ENCODE measurements around the gene NQO2. TPM values are rescaled to one million over a fixed set of nuclear protein-coding genes. Genes with fewer than 3 reads are reported as not detected.
"Not testable (repeated sequence)": the region's sequence is repeated elsewhere in the genome, so short reads cannot be mapped to it uniquely, and the experiment has no call there.

The NQO2 gene
- total RNA-seq, 1 donor from 2014 or later, result 5.7 TPM

GRCh38 chr6:2998998-2999617, 586 bp upstream of the NQO2 start:
- Histone ChIP-seq H3K27me3 (ENCODE audit: control insufficient read depth in 3 of 3, insufficient read depth in 3 of 3, low read length in 3 of 3) (no peaks in the 10 kb centered on the region), H3K4me1 (ENCODE audit: control insufficient read depth in 3 of 3, insufficient read depth in 3 of 3, low read length in 3 of 3) (peaks cover 15 to 30% (median 22%) of the 10 kb centered on the region in 3 donors), H3K9ac (ENCODE audit: low read depth in 1 of 3, low read length in 3 of 3) (peak overlapping the region; percentile 57 to 80 (median 70)), H3K4me3 (ENCODE audit: low read length in 3 of 3) (peak overlapping the region; percentile 73 to 83 (median 80)), H3K9me3 (ENCODE audit: control insufficient read depth in 3 of 3, low read length in 3 of 3) (no peaks in the 10 kb centered on the region), H3K36me3 (ENCODE audit: control insufficient read depth in 3 of 3, insufficient read depth in 3 of 3, low read length in 3 of 3) (peaks cover 0 to under 1% (median under 1%) of the 10 kb centered on the region in 3 donors), H3K27ac (ENCODE audit: low read depth, low read length) (peak overlapping the region; percentile 60)

GRCh38 chr6:3001146-3001772, 1.6 kb downstream of the NQO2 start:
- Histone ChIP-seq H3K9me3 (ENCODE audit: control insufficient read depth in 3 of 3, low read length in 3 of 3) (no peaks in the 10 kb centered on the region), H3K27me3 (ENCODE audit: control insufficient read depth in 3 of 3, insufficient read depth in 3 of 3, low read length in 3 of 3) (no peaks in the 10 kb centered on the region), H3K4me1 (ENCODE audit: control insufficient read depth in 3 of 3, insufficient read depth in 3 of 3, low read length in 3 of 3) (peaks cover 15 to 30% (median 22%) of the 10 kb centered on the region in 3 donors), H3K9ac (ENCODE audit: low read depth in 1 of 3, low read length in 3 of 3) (peak overlapping the region in 1 of 3 donors; percentile 53), H3K27ac (ENCODE audit: low read depth, low read length) (peak overlapping the region; percentile 96), H3K4me3 (ENCODE audit: low read length in 3 of 3) (no peak overlapping the region), H3K36me3 (ENCODE audit: control insufficient read depth in 3 of 3, insufficient read depth in 3 of 3, low read length in 3 of 3) (peaks cover 15 to 22% (median 19%) of the 10 kb centered on the region in 3 donors)

- Histone ChIP-seq H3K9ac (ENCODE audit: low read depth in 1 of 3, low read length in 3 of 3) (peak overlapping the region in 1 of 3 donors; percentile 53), H3K36me3 (ENCODE audit: control insufficient read depth in 3 of 3, insufficient read depth in 3 of 3, low read length in 3 of 3) (peaks cover 21 to 27% (median 24%) of the 10 kb centered on the region in 3 donors), H3K4me3 (ENCODE audit: low read length in 3 of 3) (no peak overlapping the region), H3K9me3 (ENCODE audit: control insufficient read depth in 3 of 3, low read length in 3 of 3) (no peaks in the 10 kb centered on the region), H3K27me3 (ENCODE audit: control insufficient read depth in 3 of 3, insufficient read depth in 3 of 3, low read length in 3 of 3) (no peaks in the 10 kb centered on the region), H3K4me1 (ENCODE audit: control insufficient read depth in 3 of 3, insufficient read depth in 3 of 3, low read length in 3 of 3) (peaks cover 15 to 30% (median 22%) of the 10 kb centered on the region in 3 donors), H3K27ac (ENCODE audit: low read depth, low read length) (peak overlapping the region; percentile 96)
These were observed 2.1 kb downstream of the NQO2 start for GRCh38 chr6:3001773-3002293.

GRCh38 chr6:3003226-3003625, 3.5 kb downstream of the NQO2 start:
- Histone ChIP-seq H3K4me1 (ENCODE audit: control insufficient read depth in 3 of 3, insufficient read depth in 3 of 3, low read length in 3 of 3) (peaks cover 15 to 30% (median 22%) of the 10 kb centered on the region in 3 donors), H3K27ac (ENCODE audit: low read depth, low read length) (peak overlapping the region; percentile 44), H3K36me3 (ENCODE audit: control insufficient read depth in 3 of 3, insufficient read depth in 3 of 3, low read length in 3 of 3) (peaks cover 31 to 38% (median 33%) of the 10 kb centered on the region in 3 donors)
- not testable (repeated sequence) for H3K4me3 ChIP-seq (ENCODE audit: low read length in 3 of 3); H3K9me3 ChIP-seq (ENCODE audit: control insufficient read depth in 3 of 3, low read length in 3 of 3); H3K27me3 ChIP-seq (ENCODE audit: control insufficient read depth in 3 of 3, insufficient read depth in 3 of 3, low read length in 3 of 3); H3K9ac ChIP-seq (ENCODE audit: low read depth in 1 of 3, low read length in 3 of 3)

- H3K27ac ChIP-seq (ENCODE audit: low read depth, low read length), result no peak overlapping the region
- peaks cover 4 to 16% (median 11%) of the 10 kb centered on the region in 3 donors for H3K4me1 ChIP-seq (ENCODE audit: control insufficient read depth in 3 of 3, insufficient read depth in 3 of 3, low read length in 3 of 3)
- H3K4me3 ChIP-seq (ENCODE audit: low read length in 3 of 3), result no peak overlapping the region
- H3K36me3 ChIP-seq (ENCODE audit: control insufficient read depth in 3 of 3, insufficient read depth in 3 of 3, low read length in 3 of 3), result peaks cover 37 to 41% (median 39%) of the 10 kb centered on the region in 3 donors
- no peaks in the 10 kb centered on the region for H3K9me3 ChIP-seq (ENCODE audit: control insufficient read depth in 3 of 3, low read length in 3 of 3)
- no peaks in the 10 kb centered on the region for H3K27me3 ChIP-seq (ENCODE audit: control insufficient read depth in 3 of 3, insufficient read depth in 3 of 3, low read length in 3 of 3)
- H3K9ac ChIP-seq (ENCODE audit: low read depth in 1 of 3, low read length in 3 of 3), result no peak overlapping the region
These were observed 5.4 kb downstream of the NQO2 start for GRCh38 chr6:3005077-3005476.

- Histone ChIP-seq H3K36me3 (ENCODE audit: control insufficient read depth in 3 of 3, insufficient read depth in 3 of 3, low read length in 3 of 3) (peaks cover 44 to 49% (median 47%) of the 10 kb centered on the region in 3 donors), H3K27ac (ENCODE audit: low read depth, low read length) (no peak overlapping the region), H3K27me3 (ENCODE audit: control insufficient read depth in 3 of 3, insufficient read depth in 3 of 3, low read length in 3 of 3) (no peaks in the 10 kb centered on the region), H3K4me1 (ENCODE audit: control insufficient read depth in 3 of 3, insufficient read depth in 3 of 3, low read length in 3 of 3) (peaks cover 4 to 13% (median 11%) of the 10 kb centered on the region in 3 donors), H3K4me3 (ENCODE audit: low read length in 3 of 3) (no peak overlapping the region), H3K9ac (ENCODE audit: low read depth in 1 of 3, low read length in 3 of 3) (no peak overlapping the region), H3K9me3 (ENCODE audit: control insufficient read depth in 3 of 3, low read length in 3 of 3) (peaks cover 0 to 4% (median 0%) of the 10 kb centered on the region in 3 donors)
These were observed 6.2 kb downstream of the NQO2 start for GRCh38 chr6:3005874-3006273.

GRCh38 chr6:3006476-3006875, 6.8 kb downstream of the NQO2 start:
- no peak overlapping the region for H3K4me3 ChIP-seq (ENCODE audit: low read length in 3 of 3)
- no peaks in the 10 kb centered on the region for H3K27me3 ChIP-seq (ENCODE audit: control insufficient read depth in 3 of 3, insufficient read depth in 3 of 3, low read length in 3 of 3)
- no peak overlapping the region for H3K27ac ChIP-seq (ENCODE audit: low read depth, low read length)
- peaks cover 44 to 55% (median 52%) of the 10 kb centered on the region in 3 donors for H3K36me3 ChIP-seq (ENCODE audit: control insufficient read depth in 3 of 3, insufficient read depth in 3 of 3, low read length in 3 of 3)
- peaks cover 0 to 4% (median under 1%) of the 10 kb centered on the region in 3 donors for H3K9me3 ChIP-seq (ENCODE audit: control insufficient read depth in 3 of 3, low read length in 3 of 3)
- H3K9ac ChIP-seq (ENCODE audit: low read depth in 1 of 3, low read length in 3 of 3), result no peak overlapping the region
- H3K4me1 ChIP-seq (ENCODE audit: control insufficient read depth in 3 of 3, insufficient read depth in 3 of 3, low read length in 3 of 3), result peaks cover 4 to 9% (median 7%) of the 10 kb centered on the region in 3 donors

- no peak overlapping the region for H3K27ac ChIP-seq (ENCODE audit: low read depth, low read length)
- no peak overlapping the region for H3K4me3 ChIP-seq (ENCODE audit: low read length in 3 of 3)
- no peaks in the 10 kb centered on the region for H3K27me3 ChIP-seq (ENCODE audit: control insufficient read depth in 3 of 3, insufficient read depth in 3 of 3, low read length in 3 of 3)
- H3K9ac ChIP-seq (ENCODE audit: low read depth in 1 of 3, low read length in 3 of 3), result no peak overlapping the region
- peaks cover 53 to 66% (median 63%) of the 10 kb centered on the region in 3 donors for H3K36me3 ChIP-seq (ENCODE audit: control insufficient read depth in 3 of 3, insufficient read depth in 3 of 3, low read length in 3 of 3)
- no peaks in the 10 kb centered on the region for H3K4me1 ChIP-seq (ENCODE audit: control insufficient read depth in 3 of 3, insufficient read depth in 3 of 3, low read length in 3 of 3)
- H3K9me3 ChIP-seq (ENCODE audit: control insufficient read depth in 3 of 3, low read length in 3 of 3), result peaks cover 0 to 6% (median 4%) of the 10 kb centered on the region in 3 donors
These were observed 7.9 kb downstream of the NQO2 start for GRCh38 chr6:3007571-3007970.

GRCh38 chr6:3008712-3009265, 9.1 kb downstream of the NQO2 start:
- H3K27me3 ChIP-seq (ENCODE audit: control insufficient read depth in 3 of 3, insufficient read depth in 3 of 3, low read length in 3 of 3); H3K27ac ChIP-seq (ENCODE audit: low read depth, low read length); H3K9me3 ChIP-seq (ENCODE audit: control insufficient read depth in 3 of 3, low read length in 3 of 3); H3K9ac ChIP-seq (ENCODE audit: low read depth in 1 of 3, low read length in 3 of 3); H3K4me1 ChIP-seq (ENCODE audit: control insufficient read depth in 3 of 3, insufficient read depth in 3 of 3, low read length in 3 of 3); H3K4me3 ChIP-seq (ENCODE audit: low read length in 3 of 3): not testable (repeated sequence)
- H3K36me3 ChIP-seq (ENCODE audit: control insufficient read depth in 3 of 3, insufficient read depth in 3 of 3, low read length in 3 of 3), result peaks cover 60 to 75% (median 72%) of the 10 kb centered on the region in 3 donors

Measured in skeletal muscle tissue (tissue), 4 donors.